ENCODE data around the gene EEF2KMT. TPM values are rescaled to one million over a fixed set of nuclear protein-coding genes. Genes with fewer than 3 reads are reported as not detected.
A peak's percentile ranks its signal among the peaks of the same experiment; 100 is the strongest.

Gene EEF2KMT
- polyA plus RNA-seq, 4 donors, result 12.3 to 14.7 (median 13.7) TPM

GRCh38 chr16:5072334-5073278 is 25.0 kb downstream of the EEF2KMT start:
- no peak for DNase-seq (ENCODE audit: low read depth in 4 of 4, low spot score in 3 of 4)

GRCh38 chr16:5071681-5072333 is 25.8 kb downstream of the EEF2KMT start, which contains the start of gene ALG1:
ALG1 (plus strand) TSS chr16:5071843; CDS start chr16:5071850, 7 bp downstream.
- peak; percentile 77 to 84 (median 78) for DNase-seq (ENCODE audit: low read depth in 4 of 4, low spot score in 3 of 4)

- DNase-seq (ENCODE audit: low read depth in 4 of 4, low spot score in 3 of 4), result no peak
Observed at GRCh38 chr16:5071341-5071680, 26.3 kb downstream of the EEF2KMT start.

DNA sequence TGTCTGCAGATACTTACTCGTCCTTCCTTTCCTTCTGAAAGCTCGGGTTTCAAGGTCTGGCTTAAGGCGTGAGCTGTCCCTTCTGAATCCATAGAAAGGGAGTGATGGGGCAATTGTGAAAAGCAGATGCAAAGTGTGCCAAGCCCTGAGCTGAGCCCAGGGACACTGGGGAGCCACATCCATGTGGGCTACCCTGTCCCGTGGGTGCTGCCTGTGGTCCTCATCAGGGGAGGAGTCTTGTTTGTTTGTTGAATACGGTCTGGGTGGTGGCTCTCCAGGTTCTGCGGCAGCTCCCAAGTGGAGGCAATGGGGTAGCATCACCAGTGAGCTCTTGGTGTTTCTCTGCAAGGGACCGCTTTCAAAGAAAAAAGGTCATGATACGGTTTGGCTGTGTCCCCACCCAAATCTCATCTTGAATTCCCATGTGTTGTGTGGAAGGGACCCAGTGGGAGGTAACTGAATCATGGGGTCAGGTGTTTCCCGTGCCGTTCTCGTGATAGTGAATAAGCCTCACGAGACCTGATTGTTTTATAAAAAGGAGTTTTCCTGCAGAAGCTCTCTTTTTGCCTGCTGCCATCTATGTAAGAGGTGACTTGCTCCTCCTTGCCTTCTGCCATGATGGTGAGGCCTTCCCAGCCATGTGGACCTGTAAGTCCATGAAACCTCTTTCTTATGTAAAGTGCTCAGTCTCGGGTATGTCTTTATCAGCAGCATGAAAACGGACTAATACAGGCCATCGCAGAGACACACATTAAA is 27.0 kb downstream of the EEF2KMT start:
- DNase-seq (ENCODE audit: low read depth in 4 of 4, low spot score in 3 of 4), result no peak

DNA sequence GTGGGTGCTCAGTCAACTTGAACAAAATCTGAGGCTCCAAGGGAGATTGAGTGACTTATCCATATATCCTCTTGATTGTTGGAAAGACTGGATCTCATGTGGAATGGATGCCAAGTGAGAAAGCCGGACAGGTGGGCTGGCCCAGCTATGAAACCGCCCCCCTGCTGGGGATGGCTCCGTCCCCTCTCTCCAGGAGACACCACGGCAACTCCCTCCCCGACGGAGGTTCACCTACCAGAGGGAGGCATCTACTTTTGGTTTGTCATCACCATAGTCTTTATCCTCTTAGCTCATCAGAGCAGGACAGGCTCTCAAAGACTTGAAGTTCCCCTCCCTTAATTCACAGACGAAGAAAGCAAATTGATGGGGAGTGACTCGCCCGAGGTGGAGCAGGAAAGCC is 27.7 kb downstream of the EEF2KMT start:
- DNase-seq (ENCODE audit: low read depth in 4 of 4, low spot score in 3 of 4), result no peak

DNA sequence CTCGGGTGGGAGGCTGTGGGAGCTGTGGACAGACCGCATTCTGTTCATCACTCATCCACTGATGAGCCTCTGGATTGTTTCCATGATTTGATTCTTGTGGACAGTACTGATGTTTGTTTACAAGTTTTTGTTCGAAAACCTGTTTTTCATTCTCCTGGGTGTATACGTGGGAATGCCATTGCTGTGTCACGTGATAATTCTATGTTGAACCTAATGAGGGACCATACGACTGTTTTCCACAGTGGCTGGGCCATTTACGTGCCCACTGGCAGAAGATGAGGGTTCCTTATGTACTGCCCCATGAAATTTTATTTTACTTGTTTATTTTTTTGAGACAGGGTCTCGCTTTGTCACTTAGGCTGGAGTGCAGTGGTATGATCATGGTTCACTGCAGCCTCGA is 28.5 kb downstream of the EEF2KMT start:
- no peak for DNase-seq (ENCODE audit: low read depth in 4 of 4, low spot score in 3 of 4)

DNA sequence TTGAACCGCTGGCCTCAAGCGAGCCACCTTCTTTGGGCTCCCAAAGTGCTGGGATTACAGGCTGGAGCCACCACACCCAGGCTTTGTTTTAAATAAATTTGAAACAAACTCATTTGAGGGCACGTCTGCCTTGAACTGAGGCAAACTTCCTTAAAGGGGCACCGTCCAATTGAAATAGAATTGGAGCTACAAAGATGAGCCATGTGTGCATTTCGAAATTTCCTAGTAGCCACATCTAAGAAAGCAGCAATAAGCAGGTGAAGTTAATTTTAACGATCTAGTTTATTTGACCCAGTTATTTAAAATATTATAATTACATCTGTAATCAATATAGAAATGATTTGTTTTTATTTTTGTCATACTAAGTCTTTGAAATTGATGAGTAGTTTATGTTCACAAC is 31.1 kb downstream of the EEF2KMT start:
- no peak for DNase-seq (ENCODE audit: low read depth in 4 of 4, low spot score in 3 of 4)

- no peak for DNase-seq (ENCODE audit: low read depth in 4 of 4, low spot score in 3 of 4)
Observed at GRCh38 chr16:5065813-5066212, 31.8 kb downstream of the EEF2KMT start, which contains the start of gene C16orf89. C16orf89 (minus strand) TSS chr16:5065956; CDS start chr16:5065908, 48 bp downstream.

DNA sequence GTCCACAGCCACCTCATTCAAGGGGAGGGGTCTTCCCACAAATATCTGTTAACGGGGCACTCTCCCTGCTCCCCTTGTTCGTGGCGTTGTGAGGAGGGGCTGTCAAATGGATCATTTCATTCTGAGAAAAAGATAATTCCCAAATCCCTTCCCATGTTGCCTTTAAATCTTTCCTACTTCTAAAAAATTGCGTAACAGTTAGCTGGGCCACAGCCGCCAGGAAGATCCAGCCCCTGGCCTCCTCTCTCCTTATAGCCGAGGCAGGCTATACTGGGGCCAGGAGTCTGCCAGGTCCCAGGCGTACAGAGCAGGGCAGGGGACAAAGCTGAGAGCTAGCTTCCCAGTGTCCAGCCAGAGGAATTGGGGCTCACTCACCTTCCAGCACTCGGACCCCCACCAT is 32.3 kb downstream of the EEF2KMT start:
- no peak for DNase-seq (ENCODE audit: low read depth in 4 of 4, low spot score in 3 of 4)

GRCh38 chr16:5064915-5065314 is 32.7 kb downstream of the EEF2KMT start:
- no peak for DNase-seq (ENCODE audit: low read depth in 4 of 4, low spot score in 3 of 4)

DNA sequence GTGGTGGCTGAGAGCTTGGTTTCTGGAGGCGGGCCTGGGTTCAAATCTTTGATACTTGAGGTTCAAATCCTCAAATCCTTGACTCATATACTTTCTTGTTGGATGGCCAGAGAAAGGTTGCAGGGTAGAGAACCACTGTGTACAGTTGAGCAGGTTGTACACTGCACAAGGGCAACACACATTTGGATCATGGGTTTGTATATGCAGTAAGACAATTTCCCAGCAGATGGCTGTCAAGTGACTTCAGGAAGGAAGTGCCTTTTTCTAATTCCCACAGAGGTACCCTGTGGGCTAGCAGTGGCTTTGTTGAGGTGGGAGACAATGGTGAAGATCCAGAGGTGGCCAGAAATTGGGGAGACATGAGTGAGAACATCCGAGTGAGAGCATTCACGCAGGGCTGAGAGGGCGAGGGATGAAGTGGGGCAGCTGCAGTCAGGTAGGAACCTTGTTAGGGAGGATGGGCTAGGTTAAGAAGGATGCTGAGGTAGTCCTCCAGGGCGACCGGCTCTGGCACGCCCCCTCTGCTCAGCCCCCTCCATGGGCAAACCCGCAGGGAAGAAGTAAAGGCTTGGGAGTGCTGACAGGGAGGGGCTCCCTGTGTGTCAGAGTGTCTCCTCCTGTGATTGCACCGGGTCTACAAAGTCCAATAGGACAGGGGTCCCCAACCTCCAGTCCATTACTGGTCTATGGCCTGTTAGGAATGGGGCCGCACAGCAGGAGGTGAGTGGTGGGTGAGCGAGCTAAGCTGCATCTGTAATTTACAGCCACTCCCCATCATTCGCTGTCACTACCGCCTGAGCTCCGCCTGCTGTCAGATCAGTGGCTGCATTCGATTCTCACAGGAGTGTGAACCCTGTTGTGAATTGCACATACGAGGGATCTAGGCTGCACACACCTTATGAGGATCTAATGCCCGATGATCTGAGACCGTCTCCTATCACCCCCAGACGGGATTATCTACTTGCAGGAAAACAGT is 34.5 kb downstream of the EEF2KMT start:
- no peak for DNase-seq (ENCODE audit: low read depth in 4 of 4, low spot score in 3 of 4)

- DNase-seq (ENCODE audit: low read depth in 4 of 4, low spot score in 3 of 4), result no peak
Observed at GRCh38 chr16:5062051-5062450, 35.5 kb downstream of the EEF2KMT start.

GRCh38 chr16:5060073-5060641 is 37.4 kb downstream of the EEF2KMT start:
- no peak for DNase-seq (ENCODE audit: low read depth in 4 of 4, low spot score in 3 of 4)

DNA sequence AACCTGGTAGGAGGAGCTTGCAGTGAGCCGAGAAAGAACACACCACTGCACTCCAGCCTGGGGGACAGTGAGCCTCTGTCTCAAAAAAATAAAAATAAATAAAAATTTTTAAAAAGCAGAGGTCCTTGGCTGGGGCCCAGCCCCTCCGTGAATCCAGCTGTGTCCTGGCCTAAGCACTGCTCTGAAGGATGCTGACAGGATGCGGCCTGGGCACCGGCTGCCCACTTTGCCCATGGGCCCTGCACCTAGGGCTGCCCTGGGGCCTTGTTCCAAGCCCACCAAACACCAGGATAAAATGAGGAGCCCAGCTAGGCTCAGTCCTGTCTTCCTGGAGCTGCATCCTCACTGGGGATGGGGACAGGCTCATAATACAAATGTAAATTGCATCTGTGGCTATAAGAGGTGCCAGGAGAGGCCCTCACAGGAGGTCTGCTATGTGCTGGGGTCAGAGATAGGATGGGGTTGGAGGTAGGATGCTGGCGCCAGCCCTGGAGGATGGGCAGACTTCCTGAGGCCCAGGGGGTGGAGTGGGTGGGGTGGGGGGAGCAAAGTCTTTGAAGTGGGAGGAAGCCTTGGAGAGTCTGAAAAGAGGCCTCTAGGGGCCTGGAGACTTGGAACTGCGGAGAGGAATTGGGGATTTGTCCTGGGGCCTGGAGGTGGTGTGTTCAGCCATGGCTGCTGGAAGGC is 38.1 kb downstream of the EEF2KMT start:
- DNase-seq (ENCODE audit: low read depth in 4 of 4, low spot score in 3 of 4), result no peak

- no peak for DNase-seq (ENCODE audit: low read depth in 4 of 4, low spot score in 3 of 4)
Observed at GRCh38 chr16:5058476-5058875, 39.1 kb downstream of the EEF2KMT start.

DNA sequence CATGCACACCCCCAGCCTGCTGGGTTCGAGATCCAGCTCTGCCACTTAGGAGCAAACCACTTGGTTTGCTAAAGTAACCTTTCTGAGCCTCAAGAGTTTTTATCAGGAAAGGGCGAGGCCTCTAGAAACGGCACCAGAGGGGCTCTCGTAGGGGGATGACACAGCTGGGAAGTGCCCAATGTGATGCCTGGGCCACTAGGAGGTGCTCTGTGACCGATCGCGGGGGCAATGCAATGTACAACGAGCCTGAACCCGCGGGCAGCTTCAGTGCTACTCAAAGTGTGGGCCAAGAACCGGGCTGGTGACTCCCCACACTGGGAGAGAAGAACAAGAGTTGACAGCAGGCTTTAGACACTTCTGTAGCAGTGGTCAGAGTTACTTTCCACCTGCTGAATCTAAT is 41.2 kb downstream of the EEF2KMT start:
- no peak for DNase-seq (ENCODE audit: low read depth in 4 of 4, low spot score in 3 of 4)

GRCh38 chr16:5054876-5055865 is 42.4 kb downstream of the EEF2KMT start:
- DNase-seq (ENCODE audit: low read depth in 4 of 4, low spot score in 3 of 4), result no peak

GRCh38 chr16:5046914-5047313 is 50.7 kb downstream of the EEF2KMT start:
- DNase-seq (ENCODE audit: low read depth in 4 of 4, low spot score in 3 of 4), result no peak
